ENCODE results near the gene CRYBG3. TPM values are rescaled to one million over a fixed set of nuclear protein-coding genes. Genes with fewer than 3 reads are reported as not detected.

CRYBG3 gene
- total RNA-seq, 1 donor from 2014 or later, result 6.0 TPM

DNA sequence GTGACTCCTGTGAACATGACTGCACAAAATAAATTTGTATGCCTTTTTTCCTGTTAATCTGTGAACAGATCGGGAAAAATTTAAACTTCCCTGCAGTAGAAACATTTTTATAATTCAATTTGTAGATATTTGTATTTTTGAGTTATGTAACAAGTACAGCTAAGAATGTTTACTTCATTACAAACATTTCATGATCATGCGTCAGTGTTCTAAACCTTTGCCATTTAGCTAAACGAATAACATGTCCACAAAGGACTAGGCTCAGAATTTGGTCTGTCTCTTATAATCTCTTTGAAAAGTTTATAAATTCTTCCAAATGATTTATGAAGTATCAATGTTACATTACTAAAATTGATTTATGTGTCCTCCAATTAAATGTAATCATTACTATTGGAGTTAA, 17.3 kb upstream of the CRYBG3 start:
- H3K4me1 Mint-ChIP-seq (ENCODE audit: low read depth), result no peaks in the 10 kb centered on the region
- H3K9me3 Mint-ChIP-seq (ENCODE audit: low read depth), result no peaks in the 10 kb centered on the region
- TF ChIP-seq CTCF (IDR thresholded peaks at IDR 0.05; ENCODE audit: unreplicated experiment), result no peak
- no peak overlapping the region for H3K4me3 Mint-ChIP-seq (ENCODE audit: low read depth)
- H3K27me3 Mint-ChIP-seq, result no peaks in the 10 kb centered on the region
- DNase-seq (ENCODE audit: low spot score, unreplicated experiment), result no peak
- no peak overlapping the region for H3K27ac Mint-ChIP-seq
- peaks cover 6% of the 10 kb centered on the region for H3K36me3 Mint-ChIP-seq (ENCODE audit: insufficient read depth)

- no peak overlapping the region for H3K4me3 Mint-ChIP-seq (ENCODE audit: low read depth)
- H3K4me1 Mint-ChIP-seq (ENCODE audit: low read depth), result no peaks in the 10 kb centered on the region
- H3K27ac Mint-ChIP-seq, result no peak overlapping the region
- H3K9me3 Mint-ChIP-seq (ENCODE audit: low read depth), result no peaks in the 10 kb centered on the region
- no peak for TF ChIP-seq CTCF (IDR thresholded peaks at IDR 0.05; ENCODE audit: unreplicated experiment)
- H3K27me3 Mint-ChIP-seq, result no peaks in the 10 kb centered on the region
- no peaks in the 10 kb centered on the region for H3K36me3 Mint-ChIP-seq (ENCODE audit: insufficient read depth)
- no peak for DNase-seq (ENCODE audit: low spot score, unreplicated experiment)
Measured at GRCh38 chr3:97810779-97811390, 10.9 kb upstream of the CRYBG3 start.

DNA sequence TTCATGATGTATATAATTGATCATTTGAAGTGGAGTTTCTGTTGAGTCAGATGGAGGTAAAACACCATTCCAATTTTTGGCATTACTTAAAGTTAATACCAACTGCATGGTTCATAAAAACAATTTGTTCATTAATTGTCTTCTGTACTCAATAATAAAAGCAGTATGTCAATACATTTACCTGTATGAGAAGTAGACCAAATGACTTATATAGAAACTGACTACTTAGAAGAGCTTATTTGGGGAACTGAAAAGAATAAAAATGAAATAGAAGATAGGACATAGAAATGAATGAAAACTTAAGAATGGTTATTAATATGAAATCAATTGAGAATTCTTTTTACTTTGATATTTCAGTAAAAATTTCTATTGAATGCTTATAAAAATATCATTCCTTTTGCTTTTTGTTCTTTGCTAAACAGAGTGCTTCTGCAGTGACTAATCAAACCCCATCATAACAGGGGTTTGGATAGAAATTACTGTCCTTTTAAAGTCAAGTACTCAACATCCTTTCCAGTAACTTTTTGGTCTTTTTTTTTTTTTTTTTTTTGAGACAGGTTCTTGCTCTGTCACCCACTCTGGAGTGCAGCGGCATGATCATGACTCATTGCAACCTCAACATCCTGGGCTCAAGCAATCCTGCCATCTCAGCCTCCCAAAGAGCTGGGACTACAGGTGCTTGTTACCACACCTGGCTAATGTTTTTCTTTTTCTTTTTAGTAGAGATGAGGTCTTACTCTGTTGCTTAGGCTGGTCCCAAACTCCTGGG, 6.5 kb upstream of the CRYBG3 start:
- Mint-ChIP-seq H3K4me3 (ENCODE audit: low read depth) (no peak overlapping the region), H3K27ac (no peak overlapping the region)

DNA sequence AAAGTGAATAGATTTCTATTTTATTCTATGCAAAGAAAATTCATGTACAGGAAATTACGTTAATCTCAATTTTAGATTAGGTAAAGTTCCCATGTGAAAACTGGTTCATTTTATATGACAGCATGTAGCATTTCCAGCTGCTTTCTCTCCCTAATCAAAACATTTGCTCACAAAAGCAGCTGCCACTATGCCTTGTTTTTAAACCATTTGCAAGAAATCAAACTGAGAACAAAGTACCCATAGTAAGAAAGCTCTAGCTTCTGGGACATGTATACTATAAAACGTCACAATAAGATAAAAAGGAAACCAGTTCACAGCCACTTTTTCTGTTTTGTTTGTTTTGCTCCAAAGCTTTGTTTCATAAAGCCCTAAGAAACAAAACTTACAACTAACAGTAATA, 5.0 kb upstream of the CRYBG3 start:
- Mint-ChIP-seq H3K4me3 (ENCODE audit: low read depth) (no peak overlapping the region), H3K27me3 (peaks cover 24% of the 10 kb centered on the region), H3K4me1 (ENCODE audit: low read depth) (peaks cover 3% of the 10 kb centered on the region), H3K27ac (no peak overlapping the region), H3K9me3 (ENCODE audit: low read depth) (no peaks in the 10 kb centered on the region), H3K36me3 (ENCODE audit: insufficient read depth) (no peaks in the 10 kb centered on the region)
- no peak for TF ChIP-seq CTCF (IDR thresholded peaks at IDR 0.05; ENCODE audit: unreplicated experiment)
- DNase-seq (ENCODE audit: low spot score, unreplicated experiment), result no peak

More for the DNA sequence above, 6.5 kb upstream of the CRYBG3 start:
- H3K27me3 Mint-ChIP-seq, result peaks cover 13% of the 10 kb centered on the region
- no peak for TF ChIP-seq CTCF (IDR thresholded peaks at IDR 0.05; ENCODE audit: unreplicated experiment)
- no peaks in the 10 kb centered on the region for H3K4me1 Mint-ChIP-seq (ENCODE audit: low read depth)
- no peaks in the 10 kb centered on the region for H3K36me3 Mint-ChIP-seq (ENCODE audit: insufficient read depth)
- H3K9me3 Mint-ChIP-seq (ENCODE audit: low read depth), result no peaks in the 10 kb centered on the region
- DNase-seq (ENCODE audit: low spot score, unreplicated experiment), result no peak

GRCh38 chr3:97817965-97818364, 3.8 kb upstream of the CRYBG3 start:
- H3K36me3 Mint-ChIP-seq (ENCODE audit: insufficient read depth), result no peaks in the 10 kb centered on the region
- H3K4me1 Mint-ChIP-seq (ENCODE audit: low read depth), result peaks cover 6% of the 10 kb centered on the region
- no peak overlapping the region for H3K27ac Mint-ChIP-seq
- TF ChIP-seq CTCF (IDR thresholded peaks at IDR 0.05; ENCODE audit: unreplicated experiment), result no peak
- H3K9me3 Mint-ChIP-seq (ENCODE audit: low read depth), result no peaks in the 10 kb centered on the region
- H3K4me3 Mint-ChIP-seq (ENCODE audit: low read depth), result no peak overlapping the region
- H3K27me3 Mint-ChIP-seq, result peaks cover 31% of the 10 kb centered on the region
- no peak for DNase-seq (ENCODE audit: low spot score, unreplicated experiment)
